Stomach (tissue), 9 donors: ENCODE measurements around the gene PNLIPRP3. TPM values are rescaled to one million over a fixed set of nuclear protein-coding genes. Genes with fewer than 3 reads are reported as not detected.
A peak's percentile ranks its signal among the peaks of the same experiment; 100 is the strongest.

Experiments used
- DNase-seq, 2 donors: peaks; one replicate each; pipeline versions ENCODE4 v3.0.0 to v3.0.0-alpha.2; 2013 to 2019
- H3K27ac ChIP-seq, 5 donors: fragments of 200-600 bp in 4 of 5; sonication (generic) in 4 of 5; one replicate each; pipeline ENCODE4 v1.5.1; 2013 to 2019; ENCODE audit warnings: mild to moderate bottlenecking in 1 of 5, moderate library complexity in 1 of 5
- H3K27me3 ChIP-seq, 3 donors: fragments of 200-600 bp; sonication (generic); one replicate each; pipeline ENCODE4 v1.5.1; 2017 to 2019; ENCODE audit warnings: mixed run types in 1 of 3
- H3K36me3 ChIP-seq, 4 donors: fragments of 200-600 bp; sonication (generic); 1 replicate in 3 of 4; 2 replicates in 1 of 4; pipeline ENCODE4 v1.5.1; 2016 to 2019
- H3K4me1 ChIP-seq, 4 donors: fragments of 200-600 bp; sonication (generic); one replicate each; pipeline ENCODE4 v1.5.1; 2016 to 2019
- H3K4me3 ChIP-seq, 4 donors: fragments of 200-600 bp; sonication (generic) in 3 of 4; one replicate each; pipeline ENCODE4 v1.5.1; 2016 to 2019; ENCODE audit warnings: mild to moderate bottlenecking in 1 of 4
- H3K9me3 ChIP-seq, 4 donors: fragments of 200-600 bp; sonication (generic); one replicate each; pipeline ENCODE4 v1.5.1; 2016 to 2019
- EP300 ChIP-seq: sonication (generic); formaldehyde crosslinking; IDR thresholded peaks from one replicate; pipeline ENCODE4 v1.6.1; 2017; ENCODE audit warnings: antibody characterized with exemption
- POLR2A ChIP-seq, 4 donors: fragments of 450-650 bp; IDR thresholded peaks; one replicate each; pipeline ENCODE4 v1.6.1; 2016; ENCODE audit warnings: antibody characterized with exemption in 4 of 4, control low read depth in 2 of 4, mild to moderate bottlenecking in 1 of 4, moderate library complexity in 1 of 4
- POLR2AphosphoS5 ChIP-seq, 3 donors: sonication (generic); formaldehyde crosslinking; IDR thresholded peaks; one replicate each; pipeline ENCODE4 v1.6.1; 2016; ENCODE audit warnings: antibody characterized with exemption in 3 of 3
- WGBS, 5 donors: extraction: QIAGEN DNeasy Blood & Tissue Kit in 3 of 5; methylation state at CpG; one replicate each; pipeline versions ENCODE4 v1.1.5 to v1.1.7; 2013 to 2018; 5-methylcytosine and 5-hydroxymethylcytosine counted together
- intact Hi-C: fragments of 100-400 bp; cut with DNase I; formaldehyde crosslinking; loops from one replicate; pipeline ENCODE4 v1.15.1; 2023; ENCODE audit warnings: low total_unique reads
- polyA plus RNA-seq, 3 donors: library from polyadenylated mRNA; stranded (reverse); fragments of 200-250 nt; gene quantifications; one replicate each; pipeline ENCODE4 v1.2.3, GENCODE V29; 2013
- total RNA-seq, 5 donors: library from RNA; depleted of rRNA; stranded (reverse); fragments of >200 nt; gene quantifications; one replicate each; pipeline versions ENCODE4 v1.1.0 to v1.2.3, GENCODE V29; 2014 to 2016
- TF ChIP-seq, protein P1 (sequence below), 7 experiments: fragments of 450-650 bp in 4 of 7; fragments of 200-600 bp in 3 of 7; sonication (generic) in 3 of 7; IDR thresholded peaks; one replicate each; pipeline ENCODE4 v1.5.1; 2016 to 2019; ENCODE audit warnings: antibody characterized with exemption in 7 of 7, control low read depth in 2 of 7, mild to moderate bottlenecking in 1 of 7
- donor health status: healthy with polysubstance abuse.
- donor health status: Bipolar disorder and iron deficiency.
- donor health status: healthy.

PNLIPRP3 gene
- total and polyA plus RNA-seq, 8 donors, result 0.10 to 1.3 (median 0.46) TPM; not detected in 5

DNA sequence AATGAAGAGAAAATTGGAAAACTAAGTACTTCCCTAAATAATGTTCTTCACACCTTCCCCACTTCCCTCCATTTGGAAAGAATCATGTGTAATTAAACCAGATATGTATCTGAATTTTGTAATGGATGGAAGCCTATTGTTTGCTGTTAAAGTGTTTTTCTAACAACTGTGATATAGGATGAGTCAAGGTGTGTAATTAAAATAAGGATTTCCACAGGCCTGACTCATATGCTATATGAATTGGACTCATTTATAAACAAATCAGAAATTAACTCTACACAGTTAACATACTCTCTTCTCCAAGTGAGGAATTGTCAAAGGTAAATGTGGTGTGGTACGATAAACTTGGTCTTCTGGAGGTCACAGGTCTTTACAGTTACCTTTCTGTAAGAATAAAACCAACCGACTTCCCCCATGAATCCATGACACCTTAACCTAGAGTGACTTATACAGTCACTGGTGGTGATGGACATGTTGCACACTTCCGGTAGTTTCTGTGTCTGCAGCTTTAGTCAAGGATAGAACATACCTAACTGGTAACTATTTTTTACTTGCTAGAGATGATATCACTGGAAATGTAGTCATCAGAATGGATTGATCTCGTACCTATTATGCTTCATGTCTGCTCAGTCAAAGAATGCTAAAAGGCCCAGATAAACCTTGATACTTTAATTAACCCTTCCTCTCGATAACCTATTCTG is 12.8 kb downstream of the PNLIPRP3 start:
- 86 to 91% (median 87%) methylated on average over 5 of the region's 5 CpGs for WGBS, 5 donors
- DNase-seq, result no peak
- intact Hi-C loops, result no loop called here
- Histone ChIP-seq H3K4me3 (no peak overlapping the region), H3K9me3 (no peaks in the 10 kb centered on the region), H3K27ac (no peak overlapping the region), H3K27me3 (no peaks in the 10 kb centered on the region), H3K4me1 (no peaks in the 10 kb centered on the region), H3K36me3 (no peaks in the 10 kb centered on the region)
- TF ChIP-seq EP300, result no peak
- TF ChIP-seq POLR2A (IDR thresholded peaks at IDR 0.05), result no peak
- TF ChIP-seq, protein P1, sequence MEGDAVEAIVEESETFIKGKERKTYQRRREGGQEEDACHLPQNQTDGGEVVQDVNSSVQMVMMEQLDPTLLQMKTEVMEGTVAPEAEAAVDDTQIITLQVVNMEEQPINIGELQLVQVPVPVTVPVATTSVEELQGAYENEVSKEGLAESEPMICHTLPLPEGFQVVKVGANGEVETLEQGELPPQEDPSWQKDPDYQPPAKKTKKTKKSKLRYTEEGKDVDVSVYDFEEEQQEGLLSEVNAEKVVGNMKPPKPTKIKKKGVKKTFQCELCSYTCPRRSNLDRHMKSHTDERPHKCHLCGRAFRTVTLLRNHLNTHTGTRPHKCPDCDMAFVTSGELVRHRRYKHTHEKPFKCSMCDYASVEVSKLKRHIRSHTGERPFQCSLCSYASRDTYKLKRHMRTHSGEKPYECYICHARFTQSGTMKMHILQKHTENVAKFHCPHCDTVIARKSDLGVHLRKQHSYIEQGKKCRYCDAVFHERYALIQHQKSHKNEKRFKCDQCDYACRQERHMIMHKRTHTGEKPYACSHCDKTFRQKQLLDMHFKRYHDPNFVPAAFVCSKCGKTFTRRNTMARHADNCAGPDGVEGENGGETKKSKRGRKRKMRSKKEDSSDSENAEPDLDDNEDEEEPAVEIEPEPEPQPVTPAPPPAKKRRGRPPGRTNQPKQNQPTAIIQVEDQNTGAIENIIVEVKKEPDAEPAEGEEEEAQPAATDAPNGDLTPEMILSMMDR (IDR thresholded peaks at IDR 0.05), result no peak
- TF ChIP-seq POLR2AphosphoS5 (IDR thresholded peaks at IDR 0.05), result no peak

DNA sequence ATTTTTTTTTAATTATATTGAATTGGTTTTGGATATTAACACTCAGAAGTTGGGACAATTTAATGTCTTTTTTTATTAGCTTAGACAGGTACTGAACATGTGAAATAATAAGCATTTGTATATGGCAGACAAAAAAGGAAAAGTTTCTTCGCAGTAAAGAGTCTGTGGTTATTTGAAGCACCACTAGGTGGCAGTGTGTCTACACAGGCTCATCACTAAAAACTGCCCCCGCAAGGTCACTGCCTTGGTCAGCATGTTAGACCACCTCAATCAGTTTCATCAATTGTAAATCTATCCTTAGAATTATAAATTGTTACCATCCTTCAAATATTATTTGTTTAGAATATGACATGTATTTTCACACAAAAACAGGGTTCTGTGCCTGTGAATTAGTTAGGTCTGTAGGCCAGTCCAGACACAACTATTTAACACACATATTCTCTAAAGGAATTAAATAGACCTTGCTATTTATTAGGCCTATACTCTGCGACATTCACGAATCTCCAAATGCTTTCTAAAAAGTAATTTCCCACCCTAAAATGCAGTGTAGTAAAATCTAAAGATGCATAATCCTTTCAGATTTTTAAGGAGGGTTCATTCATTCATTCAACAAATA is 17.0 kb downstream of the PNLIPRP3 start:
- peak in 1 of 2 donors; percentile 68 for DNase-seq
- Histone ChIP-seq H3K36me3 (no peaks in the 10 kb centered on the region), H3K27me3 (no peaks in the 10 kb centered on the region), H3K9me3 (no peaks in the 10 kb centered on the region), H3K27ac (no peak overlapping the region), H3K4me3 (no peak overlapping the region), H3K4me1 (no peaks in the 10 kb centered on the region)
- TF ChIP-seq, protein P1 (IDR thresholded peaks at IDR 0.05), result peak in 4 of 7 experiments; percentile 32 to 64 (median 48)
- TF ChIP-seq EP300, result no peak
- no peak for TF ChIP-seq POLR2AphosphoS5 (IDR thresholded peaks at IDR 0.05)
- TF ChIP-seq POLR2A (IDR thresholded peaks at IDR 0.05), result no peak
- intact Hi-C loops, result no loop called here
- 40 to 50% (median 42%) methylated on average over 4 of the region's 4 CpGs for WGBS, 5 donors

DNA sequence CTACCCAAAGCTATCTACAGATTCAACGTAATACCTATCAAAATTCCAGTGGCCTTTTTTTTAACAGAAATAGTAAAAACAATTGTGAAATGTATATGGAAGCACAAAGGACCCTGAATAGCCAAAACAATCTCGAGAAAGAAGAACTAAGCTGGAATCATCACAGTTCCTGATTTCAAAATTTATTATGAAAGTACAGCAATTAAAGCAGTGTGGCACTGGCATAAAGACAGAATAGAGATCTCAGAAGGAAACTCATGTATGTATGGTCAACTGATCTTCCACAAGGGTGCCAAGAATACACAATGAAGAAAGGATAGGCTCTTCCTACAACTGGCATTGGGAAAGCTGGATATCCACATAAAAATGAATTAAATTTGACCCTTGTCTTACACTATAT is 23.2 kb downstream of the PNLIPRP3 start:
- DNase-seq, result no peak
- Histone ChIP-seq H3K27me3 (no peaks in the 10 kb centered on the region), H3K4me3 (no peak overlapping the region), H3K36me3 (no peaks in the 10 kb centered on the region), H3K27ac (no peak overlapping the region), H3K9me3 (peaks cover 3 to 13% (median 7%) of the 10 kb centered on the region in 4 donors), H3K4me1 (no peaks in the 10 kb centered on the region)
- intact Hi-C loops, result no loop called here
- TF ChIP-seq POLR2AphosphoS5 (IDR thresholded peaks at IDR 0.05) (no peak), POLR2A (IDR thresholded peaks at IDR 0.05) (no peak), EP300 (no peak)
- TF ChIP-seq, protein P1 (IDR thresholded peaks at IDR 0.05), result no peak
- 57 to 75% (median 65%) methylated on average over 2 of the region's 2 CpGs for WGBS, 5 donors

DNA sequence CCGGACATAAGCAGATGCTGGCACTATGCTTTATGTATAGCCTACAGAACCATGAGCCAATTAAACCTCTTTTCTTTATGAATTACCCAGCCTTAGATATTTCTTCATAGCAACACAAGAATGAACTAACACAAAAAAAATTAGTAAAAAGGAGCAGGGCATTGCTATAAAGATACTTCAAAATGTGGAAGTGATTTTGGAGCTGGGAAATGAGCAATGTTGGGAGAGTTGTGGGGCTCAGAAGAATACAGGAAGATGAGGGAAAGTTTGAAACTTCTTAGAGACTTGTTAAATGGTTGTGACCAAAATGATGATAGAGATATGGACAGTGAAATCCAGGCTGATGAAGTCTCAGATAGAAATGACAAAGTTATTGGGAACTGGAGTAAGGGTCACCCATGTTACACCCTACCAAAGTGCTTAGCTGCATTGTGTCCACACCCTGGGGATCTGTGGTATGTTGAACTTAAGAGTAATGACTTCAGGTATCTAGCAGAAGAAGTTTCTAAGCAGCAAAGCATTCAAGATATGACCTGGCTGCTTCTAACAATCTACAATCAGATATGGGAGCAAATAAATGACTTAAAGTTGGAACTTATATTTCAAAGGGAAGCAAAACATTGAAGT is 24.2 kb downstream of the PNLIPRP3 start:
- H3K27me3 ChIP-seq, result no peaks in the 10 kb centered on the region
- no peaks in the 10 kb centered on the region for H3K36me3 ChIP-seq
- peaks cover 3 to 13% (median 7%) of the 10 kb centered on the region in 4 donors for H3K9me3 ChIP-seq
- intact Hi-C loops, result no loop called here
- H3K27ac ChIP-seq, result no peak overlapping the region
- DNase-seq, result no peak
- TF ChIP-seq POLR2AphosphoS5 (IDR thresholded peaks at IDR 0.05) (no peak), EP300 (no peak), POLR2A (IDR thresholded peaks at IDR 0.05) (no peak)
- TF ChIP-seq, protein P1 (IDR thresholded peaks at IDR 0.05), result no peak
- no peak overlapping the region for H3K4me3 ChIP-seq
- no peaks in the 10 kb centered on the region for H3K4me1 ChIP-seq
- WGBS, 5 donors, result 0 to 43% (median 0%) methylated on average over 1 of the region's 1 CpG
